HepG2 (cell line): ENCODE measurements around the gene MCRIP2. TPM values are rescaled to one million over a fixed set of nuclear protein-coding genes. Genes with fewer than 3 reads are reported as not detected.

ENCODE experiments used
- ERF ChIP-seq: IDR thresholded peaks from 2 replicates; pipeline ENCODE4 v1.6.1; 2018; ENCODE audit warnings: missing biosample characterization, missing genetic modification reagents
- FUBP1 ChIP-seq: sonication (generic); formaldehyde crosslinking; IDR thresholded peaks from 2 replicates; pipeline ENCODE4 v1.5.1; 2020; ENCODE audit warnings: missing genetic modification reagents, mild to moderate bottlenecking, borderline replicate concordance
- HMGXB4 ChIP-seq, 2 experiments: sonication (generic) in 1 of 2; formaldehyde crosslinking in 1 of 2; IDR thresholded peaks; 2 replicates each; pipeline versions ENCODE4 v1.4.0 to v1.6.1; 2018 to 2020; ENCODE audit warnings: missing genetic modification reagents in 2 of 2, borderline replicate concordance in 1 of 2, low read depth in 1 of 2, mild to moderate bottlenecking in 1 of 2, missing biosample characterization in 1 of 2
- KIAA2018 ChIP-seq: sonication (generic); formaldehyde crosslinking; IDR thresholded peaks from 2 replicates; pipeline ENCODE4 v1.5.0; 2020; ENCODE audit warnings: mild to moderate bottlenecking, missing genetic modification reagents, borderline replicate concordance
- MYC ChIP-seq: sonication (generic); formaldehyde crosslinking; IDR thresholded peaks from 2 replicates; pipeline ENCODE4 v1.9.0; 2021; ENCODE audit warnings: missing genetic modification reagents, borderline replicate concordance
- PLRG1 ChIP-seq: fragments of 450-650 bp; conservative IDR thresholded peaks from 2 replicates; pipeline ENCODE4 v1.6.1; 2016
- POLR2A ChIP-seq, 2 experiments: IDR thresholded peaks; 2 replicates each; pipeline ENCODE4 v1.6.1; 2011; ENCODE audit warnings: low read depth in 2 of 2, low read length in 2 of 2, mild to moderate bottlenecking in 1 of 2, moderate library complexity in 1 of 2; ENCODE audit not compliant: insufficient read depth in 1 of 2
- RARA ChIP-seq: IDR thresholded peaks from 2 replicates; pipeline ENCODE4 v1.6.1; 2016; ENCODE audit warnings: missing genetic modification reagents, missing compliant biosample characterization
- SP4 ChIP-seq: sonication (generic); formaldehyde crosslinking; IDR thresholded peaks from 2 replicates; pipeline ENCODE4 v1.8.1; 2023; ENCODE audit warnings: mild to moderate bottlenecking, missing genetic modification reagents
- UBTF ChIP-seq: sonication (generic); formaldehyde crosslinking; IDR thresholded peaks from 2 replicates; pipeline ENCODE4 v1.4.0; 2020; ENCODE audit warnings: mild to moderate bottlenecking, missing genetic modification reagents
- ZBTB3 ChIP-seq: sonication (generic); formaldehyde crosslinking; IDR thresholded peaks from 2 replicates; pipeline ENCODE4 v1.4.0; 2020; ENCODE audit warnings: low read depth, mild to moderate bottlenecking, moderate library complexity, missing genetic modification reagents, borderline replicate concordance
- ZFY ChIP-seq: sonication (generic); formaldehyde crosslinking; IDR thresholded peaks from 2 replicates; pipeline ENCODE4 v1.4.0; 2020; ENCODE audit warnings: missing genetic modification reagents
- ZNF775 ChIP-seq: sonication (generic); formaldehyde crosslinking; IDR thresholded peaks from 2 replicates; pipeline ENCODE4 v1.4.0; 2020; ENCODE audit warnings: missing genetic modification reagents, mild to moderate bottlenecking, moderate library complexity, borderline replicate concordance
- ZSCAN29 ChIP-seq: sonication (generic); formaldehyde crosslinking; conservative IDR thresholded peaks from 2 replicates; pipeline ENCODE4 v1.4.0; 2020; ENCODE audit warnings: mild to moderate bottlenecking, missing genetic modification reagents
- polyA plus RNA-seq, 8 experiments: library from polyadenylated mRNA; depleted of rRNA in 3 of 8; stranded (reverse) in 7 of 8; unstranded in 1 of 8; fragments of >200 nt; fragmentation: Illumina TruSeq in 4 of 8; extraction: Trizol in 4 of 8; gene quantifications; 2 replicates each; pipeline versions ENCODE4 v1.2.1 to v1.2.3, GENCODE V29; 2011 to 2016; ENCODE audit warnings: low read depth in 4 of 8, missing spikeins in 1 of 8, mixed read lengths in 1 of 8; ENCODE audit not compliant: insufficient read depth in 1 of 8
- total RNA-seq, 5 experiments: library from RNA; depleted of rRNA; stranded (reverse); fragments of >200 nt; fragmentation: Illumina TruSeq; extraction: Trizol; gene quantifications; 2 replicates each; pipeline ENCODE4 v1.2.3, GENCODE V29; 2016; ENCODE audit warnings: low read depth in 1 of 5

The MCRIP2 gene
- total and polyA plus RNA-seq, 2 of the 13 experiments (the other 11 are each of a cell fraction or from before 2014, with no cell fraction given) = 39.6 to 76.7 TPM

GRCh38 chr16:630815-631405, 10.7 kb upstream of the MCRIP2 start, which contains the start of gene WFIKKN1 (continued):
- TF ChIP-seq KIAA2018 = no peak
- TF ChIP-seq RARA (CRISPR knock-in tag) = peak; percentile 22; the same call in 1 of the 2 replicates
- no peak for TF ChIP-seq PLRG1
- peak; percentile 22 to 80; a peak in 2 of 4 replicates for TF ChIP-seq HMGXB4 (CRISPR knock-in tag; IDR thresholded peaks at IDR 0.05; ENCODE audit: borderline replicate concordance in 1 of 2, low read depth in 1 of 2)
- TF ChIP-seq POLR2A (IDR thresholded peaks at IDR 0.05; ENCODE audit: insufficient read depth in 1 of 2, low read depth in 2 of 2, low read length in 2 of 2) = peak in 1 of 2 experiments; percentile 61; a peak in 1 of 4 replicates
- TF ChIP-seq ERF (CRISPR knock-in tag) = peak; percentile 15; the same call in 1 of the 2 replicates
- no peak; the same call in 1 of the 2 replicates for TF ChIP-seq SP4 (CRISPR knock-in tag)
- TF ChIP-seq MYC (CRISPR knock-in tag) = peak; percentile 6; the same call in 1 of the 2 replicates
- peak; percentile 33; the same call in 1 of the 2 replicates for TF ChIP-seq UBTF (CRISPR knock-in tag)
- TF ChIP-seq FUBP1 (CRISPR knock-in tag) = no peak; the same call in 1 of the 2 replicates
- peak; percentile 61; the same call in 1 of the 2 replicates for TF ChIP-seq ZSCAN29 (CRISPR knock-in tag)
- TF ChIP-seq ZBTB3 (CRISPR knock-in tag) = no peak
- peak; percentile 36 for TF ChIP-seq ZFY (CRISPR knock-in tag)
- no peak for TF ChIP-seq ZNF775 (CRISPR knock-in tag)
